Pons (tissue), 1 donor: Measurements from ENCODE around the gene NTN1.

ENCODE experiments used
- DNase-seq: peaks from one replicate; pipeline ENCODE4 v3.0.0-alpha.2; 2016; ENCODE audit warnings: low spot score

NTN1 gene

GRCh38 chr17:9218064-9218635, 196.8 kb downstream of the NTN1 start:
- DNase-seq, result no peak

- no peak for DNase-seq
Observed at GRCh38 chr17:9218911-9219310, 197.6 kb downstream of the NTN1 start.

- DNase-seq, result no peak
Observed at GRCh38 chr17:9219631-9220397, 198.5 kb downstream of the NTN1 start.

- DNase-seq, result no peak
Observed at GRCh38 chr17:9220398-9221146, 199.3 kb downstream of the NTN1 start.

GRCh38 chr17:9221147-9221921, 200.0 kb downstream of the NTN1 start:
- no peak for DNase-seq

- DNase-seq, result no peak
Observed at GRCh38 chr17:9221922-9222180, 200.5 kb downstream of the NTN1 start.

- DNase-seq, result no peak
Observed at GRCh38 chr17:9223531-9223930, 202.2 kb downstream of the NTN1 start.

GRCh38 chr17:9224485-9224884, 203.2 kb downstream of the NTN1 start:
- no peak for DNase-seq

- no peak for DNase-seq
Observed at GRCh38 chr17:9225305-9226101, 204.2 kb downstream of the NTN1 start.

- DNase-seq, result no peak
Observed at GRCh38 chr17:9226130-9226793, 205.0 kb downstream of the NTN1 start.

GRCh38 chr17:9226794-9227135, 205.5 kb downstream of the NTN1 start:
- no peak for DNase-seq

- no peak for DNase-seq
Observed at GRCh38 chr17:9227819-9228407, 206.6 kb downstream of the NTN1 start.

- no peak for DNase-seq
Observed at GRCh38 chr17:9228408-9229159, 207.3 kb downstream of the NTN1 start.

GRCh38 chr17:9229160-9229825, 208.0 kb downstream of the NTN1 start:
- DNase-seq, result no peak

GRCh38 chr17:9229826-9230201, 208.5 kb downstream of the NTN1 start:
- DNase-seq, result no peak

GRCh38 chr17:9230346-9230745, 209.0 kb downstream of the NTN1 start:
- DNase-seq, result no peak

GRCh38 chr17:9230861-9231260, 209.6 kb downstream of the NTN1 start:
- no peak for DNase-seq

- no peak for DNase-seq
Observed at GRCh38 chr17:9231449-9232154, 210.3 kb downstream of the NTN1 start.

- no peak for DNase-seq
Observed at GRCh38 chr17:9232155-9232475, 210.8 kb downstream of the NTN1 start.
